ENCODE data around the gene ZBTB46.

DNA sequence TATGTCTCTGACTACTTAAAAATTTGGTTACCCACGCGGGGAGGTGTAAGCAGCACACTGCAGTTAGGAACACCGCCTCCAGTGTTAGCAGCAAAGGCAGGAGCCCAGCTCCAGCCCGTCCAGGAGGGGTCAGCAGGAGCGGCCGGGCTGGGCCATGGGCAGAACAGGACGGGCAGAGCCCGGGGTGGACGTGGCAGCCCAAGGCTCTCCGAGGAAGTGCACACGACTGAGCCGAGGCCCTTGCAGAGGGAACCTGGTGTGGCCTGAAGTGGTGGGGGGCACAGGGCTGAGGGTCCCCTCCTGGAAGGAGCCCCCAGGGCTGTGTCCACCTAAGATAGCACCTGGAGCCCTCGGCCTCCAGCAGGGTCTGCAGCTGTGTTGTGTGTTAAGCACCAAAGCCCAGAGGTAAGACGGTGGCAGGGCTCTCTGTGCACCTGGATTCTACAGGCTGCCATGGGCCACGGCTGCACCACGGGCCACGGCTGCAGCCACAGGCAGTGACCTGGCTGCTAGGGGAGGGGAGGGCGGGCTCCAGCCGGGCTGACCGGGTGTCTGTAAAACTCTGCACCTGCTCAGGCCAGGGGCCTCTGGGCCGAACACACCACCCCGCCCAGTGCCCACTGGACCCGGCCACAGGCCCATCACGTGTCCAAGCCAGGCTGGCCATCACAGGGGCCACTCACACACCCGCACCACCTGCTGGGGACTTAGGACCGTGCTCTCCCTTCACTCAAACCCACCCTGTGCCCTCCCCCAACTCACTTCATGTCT, 84.9 kb downstream of the ZBTB46 start:
- TF ChIP-seq, protein P1, sequence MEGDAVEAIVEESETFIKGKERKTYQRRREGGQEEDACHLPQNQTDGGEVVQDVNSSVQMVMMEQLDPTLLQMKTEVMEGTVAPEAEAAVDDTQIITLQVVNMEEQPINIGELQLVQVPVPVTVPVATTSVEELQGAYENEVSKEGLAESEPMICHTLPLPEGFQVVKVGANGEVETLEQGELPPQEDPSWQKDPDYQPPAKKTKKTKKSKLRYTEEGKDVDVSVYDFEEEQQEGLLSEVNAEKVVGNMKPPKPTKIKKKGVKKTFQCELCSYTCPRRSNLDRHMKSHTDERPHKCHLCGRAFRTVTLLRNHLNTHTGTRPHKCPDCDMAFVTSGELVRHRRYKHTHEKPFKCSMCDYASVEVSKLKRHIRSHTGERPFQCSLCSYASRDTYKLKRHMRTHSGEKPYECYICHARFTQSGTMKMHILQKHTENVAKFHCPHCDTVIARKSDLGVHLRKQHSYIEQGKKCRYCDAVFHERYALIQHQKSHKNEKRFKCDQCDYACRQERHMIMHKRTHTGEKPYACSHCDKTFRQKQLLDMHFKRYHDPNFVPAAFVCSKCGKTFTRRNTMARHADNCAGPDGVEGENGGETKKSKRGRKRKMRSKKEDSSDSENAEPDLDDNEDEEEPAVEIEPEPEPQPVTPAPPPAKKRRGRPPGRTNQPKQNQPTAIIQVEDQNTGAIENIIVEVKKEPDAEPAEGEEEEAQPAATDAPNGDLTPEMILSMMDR (conservative IDR thresholded peaks at IDR 0.05), result no peak
- TF ChIP-seq ZFX (IDR thresholded peaks at IDR 0.05), result no peak

All from C4-2B (cell line).